Panc1 (cell line): ENCODE results near the gene UBD. TPM values are rescaled to one million over a fixed set of nuclear protein-coding genes. Genes with fewer than 3 reads are reported as not detected.

Experiments used
- ATAC-seq: fragments of 200-7000 bp; cut with Tn5 transposase; 2 replicates; pipeline ENCODE4 v1.9.1; 2020; ENCODE audit warnings: mild to moderate bottlenecking, moderate library complexity
- BruUV-seq: library from RNA; stranded (reverse); fragments of 400-500 nt; replicated peaks from 2 replicates; lab custom pipeline; 2021; lab: Mats Ljungman, UMichigan
- CTCF ChIA-PET: fragments of 300-600 bp; sonication (Branson Sonifier 250); formaldehyde crosslinking; loops from one replicate; lab custom pipeline; 2022; ENCODE audit warnings: antibody characterized with exemption; lab: Charles Lee
- POLR2A ChIA-PET: fragments of 300-600 bp; sonication (Branson Sonifier 250); formaldehyde crosslinking; loops from one replicate; lab custom pipeline; 2022; ENCODE audit warnings: antibody characterized with exemption; lab: Charles Lee
- DNase-seq: peaks from one replicate; pipeline ENCODE4 v3.0.0-alpha.2; 2010; ENCODE audit warnings: low read depth, low spot score
- H3K27ac ChIP-seq: 2 replicates; pipeline ENCODE4 v1.5.1; 2011; ENCODE audit warnings: mild to moderate bottlenecking, low read length, inconsistent platforms
- H3K27me3 ChIP-seq: fragments of 200-500 bp; sonication (Bioruptor generic); 2 replicates; pipeline ENCODE4 v1.6.0; 2014; ENCODE audit warnings: low read length, inconsistent platforms; ENCODE audit not compliant: control insufficient read depth, insufficient read depth
- H3K36me3 ChIP-seq: fragments of 200-500 bp; sonication (Bioruptor generic); 2 replicates; pipeline ENCODE4 v1.5.1; 2014; ENCODE audit warnings: inconsistent platforms, mild to moderate bottlenecking, low read length, moderate library complexity; ENCODE audit not compliant: control insufficient read depth, insufficient read depth
- H3K4me1 ChIP-seq: 2 replicates; pipeline ENCODE4 v1.5.1; 2011; ENCODE audit warnings: inconsistent platforms, mild to moderate bottlenecking, low read length, moderate library complexity; ENCODE audit not compliant: control insufficient read depth, insufficient read depth
- H3K4me3 ChIP-seq, 2 experiments: 2 replicates each; pipeline ENCODE4 v1.5.1; 2011 to 2012; ENCODE audit warnings: low read depth in 2 of 2, low read length in 2 of 2, mild to moderate bottlenecking in 2 of 2, inconsistent platforms in 1 of 2, moderate library complexity in 1 of 2
- H3K9me3 ChIP-seq: fragments of 200-500 bp; sonication (Bioruptor generic); 2 replicates; pipeline ENCODE4 v1.5.1; 2014; ENCODE audit warnings: low read depth, mild to moderate bottlenecking, inconsistent platforms, low read length, moderate library complexity; ENCODE audit not compliant: control insufficient read depth, insufficient read depth
- CTCF ChIP-seq: fragments of 450-650 bp; IDR thresholded peaks from 2 replicates; pipeline ENCODE4 v1.5.1; 2017; ENCODE audit warnings: mild to moderate bottlenecking
- POLR2AphosphoS5 ChIP-seq: IDR thresholded peaks from 2 replicates; pipeline ENCODE4 v1.6.1; 2012; ENCODE audit warnings: mild to moderate bottlenecking, low read depth, low read length, moderate library complexity
- REST ChIP-seq, 2 experiments: IDR thresholded peaks; 2 replicates each; pipeline ENCODE4 v1.6.1; 2011 to 2012; ENCODE audit warnings: low read depth in 2 of 2, control low read depth in 1 of 2, low read length in 1 of 2, mild to moderate bottlenecking in 1 of 2, moderate library complexity in 1 of 2; ENCODE audit not compliant: insufficient read depth in 1 of 2
- SIN3A ChIP-seq: IDR thresholded peaks from 2 replicates; pipeline ENCODE4 v1.6.1; 2012; ENCODE audit warnings: low read depth, mild to moderate bottlenecking, low read length, moderate library complexity, borderline replicate concordance; ENCODE audit not compliant: insufficient read depth
- TCF7L2 ChIP-seq: IDR thresholded peaks from 2 replicates; pipeline ENCODE4 v1.6.1; 2011; ENCODE audit warnings: mild to moderate bottlenecking, low read depth, low read length, inconsistent platforms
- in situ Hi-C: cut with HindIII; loops from 2 replicates; pipeline ENCODE4 v1.10.0; 2016; ENCODE audit warnings: low sequenced_read_pairs, low pct_unique_long_range_greater_than_20kb
- intact Hi-C: fragments of 100-400 bp; cut with micrococcal nuclease; formaldehyde crosslinking; loops from one replicate; pipeline ENCODE4 v1.10.0; 2022; ENCODE audit not compliant: unreplicated experiment
- total RNA-seq: library from RNA; stranded (reverse); gene quantifications from one replicate; pipeline ENCODE4 v1.2.1, GENCODE V29; 2021; ENCODE audit not compliant: unreplicated experiment

UBD gene
- total RNA-seq, 1 experiment from 2014 or later, result 0.54 TPM

- in situ Hi-C loops (no loop called here), intact Hi-C loops (no loop called here)
- no TSS peak for BruUV-seq
- Histone ChIP-seq H3K9me3 (no peaks in the 10 kb centered on the region), H3K4me3 (no peak overlapping the region), H3K4me1 (no peaks in the 10 kb centered on the region), H3K36me3 (no peaks in the 10 kb centered on the region), H3K27ac (no peak overlapping the region), H3K27me3 (no peaks in the 10 kb centered on the region)
- DNase-seq (no peak), ATAC-seq (no peak)
- TF ChIP-seq CTCF (no peak), SIN3A (no peak), REST (IDR thresholded peaks at IDR 0.05; ENCODE audit: insufficient read depth in 1 of 2, low read depth in 2 of 2, low read length in 1 of 2) (no peak)
- ChIA-PET CTCF (no interaction called here), POLR2A (no interaction called here)
Observed at GRCh38 chr6:29558439-29559079, 973 bp downstream of the UBD start.

- Histone ChIP-seq H3K27me3 (no peaks in the 10 kb centered on the region), H3K4me1 (no peaks in the 10 kb centered on the region), H3K36me3 (no peaks in the 10 kb centered on the region), H3K9me3 (no peaks in the 10 kb centered on the region), H3K4me3 (no peak overlapping the region), H3K27ac (no peak overlapping the region)
- no peak for DNase-seq
- ChIA-PET POLR2A (no interaction called here), CTCF (no interaction called here)
- TF ChIP-seq CTCF, result no peak
- no peak for TF ChIP-seq TCF7L2
- no peak for TF ChIP-seq POLR2AphosphoS5
- no peak for TF ChIP-seq SIN3A
- TF ChIP-seq REST (IDR thresholded peaks at IDR 0.05; ENCODE audit: insufficient read depth in 1 of 2, low read depth in 2 of 2, low read length in 1 of 2), result no peak
- no TSS peak for BruUV-seq
- ATAC-seq, result no peak
- intact Hi-C loops (no loop called here), in situ Hi-C loops (no loop called here)
Observed at GRCh38 chr6:29557320-29557719, 2.2 kb downstream of the UBD start.
